ENCODE measurements around the gene FBXW7. TPM values are rescaled to one million over a fixed set of nuclear protein-coding genes. Genes with fewer than 3 reads are reported as not detected.

FBXW7 gene
- total RNA-seq, 1 experiment from 2014 or later, result 23.0 TPM

- no peak for TF ChIP-seq ZNF219 (CRISPR knock-in tag; IDR thresholded peaks at IDR 0.05; ENCODE audit: borderline replicate concordance)
- no peak for TF ChIP-seq CREM (CRISPR knock-in tag; IDR thresholded peaks at IDR 0.05)
- TF ChIP-seq ARID4B (CRISPR knock-in tag; IDR thresholded peaks at IDR 0.05; ENCODE audit: borderline replicate concordance), result no peak
- TF ChIP-seq, protein P1, sequence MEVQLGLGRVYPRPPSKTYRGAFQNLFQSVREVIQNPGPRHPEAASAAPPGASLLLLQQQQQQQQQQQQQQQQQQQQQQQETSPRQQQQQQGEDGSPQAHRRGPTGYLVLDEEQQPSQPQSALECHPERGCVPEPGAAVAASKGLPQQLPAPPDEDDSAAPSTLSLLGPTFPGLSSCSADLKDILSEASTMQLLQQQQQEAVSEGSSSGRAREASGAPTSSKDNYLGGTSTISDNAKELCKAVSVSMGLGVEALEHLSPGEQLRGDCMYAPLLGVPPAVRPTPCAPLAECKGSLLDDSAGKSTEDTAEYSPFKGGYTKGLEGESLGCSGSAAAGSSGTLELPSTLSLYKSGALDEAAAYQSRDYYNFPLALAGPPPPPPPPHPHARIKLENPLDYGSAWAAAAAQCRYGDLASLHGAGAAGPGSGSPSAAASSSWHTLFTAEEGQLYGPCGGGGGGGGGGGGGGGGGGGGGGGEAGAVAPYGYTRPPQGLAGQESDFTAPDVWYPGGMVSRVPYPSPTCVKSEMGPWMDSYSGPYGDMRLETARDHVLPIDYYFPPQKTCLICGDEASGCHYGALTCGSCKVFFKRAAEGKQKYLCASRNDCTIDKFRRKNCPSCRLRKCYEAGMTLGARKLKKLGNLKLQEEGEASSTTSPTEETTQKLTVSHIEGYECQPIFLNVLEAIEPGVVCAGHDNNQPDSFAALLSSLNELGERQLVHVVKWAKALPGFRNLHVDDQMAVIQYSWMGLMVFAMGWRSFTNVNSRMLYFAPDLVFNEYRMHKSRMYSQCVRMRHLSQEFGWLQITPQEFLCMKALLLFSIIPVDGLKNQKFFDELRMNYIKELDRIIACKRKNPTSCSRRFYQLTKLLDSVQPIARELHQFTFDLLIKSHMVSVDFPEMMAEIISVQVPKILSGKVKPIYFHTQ (CRISPR knock-in tag; IDR thresholded peaks at IDR 0.05), result no peak
- TF ChIP-seq ETV6 (CRISPR knock-in tag; IDR thresholded peaks at IDR 0.05), result no peak
- TF ChIP-seq GABPB1 (CRISPR knock-in tag; IDR thresholded peaks at IDR 0.05), result no peak
These were observed 188.9 kb downstream of the FBXW7 start (continued) for GRCh38 chr4:152346979-152347378.

DNA sequence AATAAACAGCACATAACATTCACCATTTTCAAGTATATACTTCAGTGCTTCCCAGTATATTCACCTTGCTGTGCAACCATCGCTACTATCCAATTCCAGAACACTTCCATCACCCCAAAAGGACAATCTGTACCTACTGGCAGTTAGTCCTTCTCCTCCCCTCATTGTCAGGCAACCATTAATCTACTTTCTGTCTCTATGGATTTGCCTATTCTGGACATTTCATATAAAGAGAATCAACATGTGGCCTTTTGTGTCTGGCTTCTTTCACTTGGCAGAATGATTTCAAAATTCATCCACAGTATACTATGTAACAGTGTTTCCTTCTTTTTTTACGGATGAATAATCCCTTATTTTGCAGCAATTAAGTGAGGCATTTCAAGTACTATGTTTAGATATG is 189.4 kb downstream of the FBXW7 start:
- Mint-ChIP-seq H3K36me3 (no peaks in the 10 kb centered on the region), H3K27me3 (ENCODE audit: low read depth) (no peaks in the 10 kb centered on the region), H3K27ac (no peak overlapping the region; the same call in 1 of the 2 replicates), H3K4me3 (no peak overlapping the region), H3K9me3 (no peaks in the 10 kb centered on the region), H3K4me1 (peaks cover 5% of the 10 kb centered on the region; the same call in 1 of the 2 replicates)
- POLR2A ChIA-PET, result no interaction called here
- no peak for ATAC-seq
- CTCF ChIA-PET, result no interaction called here
- no peak for TF ChIP-seq CBFB (CRISPR knock-in tag; IDR thresholded peaks at IDR 0.05; ENCODE audit: low read depth)
- no peak for TF ChIP-seq ZNF281 (CRISPR knock-in tag; IDR thresholded peaks at IDR 0.05)
- TF ChIP-seq GRHL2 (CRISPR knock-in tag; IDR thresholded peaks at IDR 0.05; ENCODE audit: insufficient replicate concordance, severe bottlenecking), result no peak
- no peak for DNase-seq (ENCODE audit: low spot score)

DNA sequence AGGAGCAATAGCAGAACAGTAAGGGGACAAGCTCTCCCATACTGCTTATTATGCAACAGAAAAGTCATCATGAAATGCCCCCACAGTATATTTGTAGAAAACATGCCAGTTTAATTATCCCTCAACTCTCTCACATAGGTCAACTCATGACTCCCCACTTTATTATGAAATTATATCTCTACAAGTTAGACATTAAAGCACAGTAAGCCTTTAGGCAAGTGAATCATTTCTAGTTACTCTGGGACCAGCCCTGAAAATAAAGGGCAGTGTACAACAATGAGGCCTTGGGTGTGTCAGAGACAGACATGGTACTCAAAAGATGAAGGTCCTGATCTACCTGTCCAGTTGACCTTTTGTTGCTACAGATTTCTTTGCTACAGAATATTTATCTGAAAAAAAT is 191.9 kb downstream of the FBXW7 start:
- Mint-ChIP-seq H3K36me3 (no peaks in the 10 kb centered on the region), H3K4me3 (no peak overlapping the region), H3K27me3 (ENCODE audit: low read depth) (no peaks in the 10 kb centered on the region), H3K27ac (no peak overlapping the region), H3K9me3 (no peaks in the 10 kb centered on the region), H3K4me1 (no peaks in the 10 kb centered on the region)
- ATAC-seq (no peak), DNase-seq (ENCODE audit: low spot score) (no peak)
- ChIA-PET CTCF (interaction anchor here (0.6 kb wide), 1 partner anchor 169 kb away, joined by 3 read pairs; no protein-coding TSS in a partner anchor), POLR2A (no interaction called here)
- TF ChIP-seq, protein P2, sequence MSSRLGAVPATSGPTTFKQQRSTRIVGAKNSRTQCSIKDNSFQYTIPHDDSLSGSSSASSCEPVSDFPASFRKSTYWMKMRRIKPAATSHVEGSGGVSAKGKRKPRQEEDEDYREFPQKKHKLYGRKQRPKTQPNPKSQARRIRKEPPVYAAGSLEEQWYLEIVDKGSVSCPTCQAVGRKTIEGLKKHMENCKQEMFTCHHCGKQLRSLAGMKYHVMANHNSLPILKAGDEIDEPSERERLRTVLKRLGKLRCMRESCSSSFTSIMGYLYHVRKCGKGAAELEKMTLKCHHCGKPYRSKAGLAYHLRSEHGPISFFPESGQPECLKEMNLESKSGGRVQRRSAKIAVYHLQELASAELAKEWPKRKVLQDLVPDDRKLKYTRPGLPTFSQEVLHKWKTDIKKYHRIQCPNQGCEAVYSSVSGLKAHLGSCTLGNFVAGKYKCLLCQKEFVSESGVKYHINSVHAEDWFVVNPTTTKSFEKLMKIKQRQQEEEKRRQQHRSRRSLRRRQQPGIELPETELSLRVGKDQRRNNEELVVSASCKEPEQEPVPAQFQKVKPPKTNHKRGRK (CRISPR knock-in tag; IDR thresholded peaks at IDR 0.05; ENCODE audit: borderline replicate concordance), result no peak
- TF ChIP-seq PRRX2 (CRISPR knock-in tag; IDR thresholded peaks at IDR 0.05) (no peak), SMAD4 (CRISPR knock-in tag; IDR thresholded peaks at IDR 0.05) (no peak)

Data from WTC11 (cell line).